ENCODE data around the gene DCLRE1C.

Gene DCLRE1C

GRCh38 chr10:14936584-14936983, 17.3 kb downstream of the DCLRE1C start:
- TF ChIP-seq, protein P1, sequence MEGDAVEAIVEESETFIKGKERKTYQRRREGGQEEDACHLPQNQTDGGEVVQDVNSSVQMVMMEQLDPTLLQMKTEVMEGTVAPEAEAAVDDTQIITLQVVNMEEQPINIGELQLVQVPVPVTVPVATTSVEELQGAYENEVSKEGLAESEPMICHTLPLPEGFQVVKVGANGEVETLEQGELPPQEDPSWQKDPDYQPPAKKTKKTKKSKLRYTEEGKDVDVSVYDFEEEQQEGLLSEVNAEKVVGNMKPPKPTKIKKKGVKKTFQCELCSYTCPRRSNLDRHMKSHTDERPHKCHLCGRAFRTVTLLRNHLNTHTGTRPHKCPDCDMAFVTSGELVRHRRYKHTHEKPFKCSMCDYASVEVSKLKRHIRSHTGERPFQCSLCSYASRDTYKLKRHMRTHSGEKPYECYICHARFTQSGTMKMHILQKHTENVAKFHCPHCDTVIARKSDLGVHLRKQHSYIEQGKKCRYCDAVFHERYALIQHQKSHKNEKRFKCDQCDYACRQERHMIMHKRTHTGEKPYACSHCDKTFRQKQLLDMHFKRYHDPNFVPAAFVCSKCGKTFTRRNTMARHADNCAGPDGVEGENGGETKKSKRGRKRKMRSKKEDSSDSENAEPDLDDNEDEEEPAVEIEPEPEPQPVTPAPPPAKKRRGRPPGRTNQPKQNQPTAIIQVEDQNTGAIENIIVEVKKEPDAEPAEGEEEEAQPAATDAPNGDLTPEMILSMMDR (IDR thresholded peaks at IDR 0.05; ENCODE audit: insufficient read depth, low read depth, low read length, missing control alignments): no peak
- no peak overlapping the region for H3K4me3 ChIP-seq (ENCODE audit: low read length)
- no peak for DNase-seq (ENCODE audit: low read depth)

- TF ChIP-seq, protein P1 (IDR thresholded peaks at IDR 0.05; ENCODE audit: insufficient read depth, low read depth, low read length, missing control alignments): no peak
- DNase-seq (ENCODE audit: low read depth): no peak
- H3K4me3 ChIP-seq (ENCODE audit: low read length): no peak overlapping the region
Observed at GRCh38 chr10:14930610-14931009, 23.3 kb downstream of the DCLRE1C start.

DNA sequence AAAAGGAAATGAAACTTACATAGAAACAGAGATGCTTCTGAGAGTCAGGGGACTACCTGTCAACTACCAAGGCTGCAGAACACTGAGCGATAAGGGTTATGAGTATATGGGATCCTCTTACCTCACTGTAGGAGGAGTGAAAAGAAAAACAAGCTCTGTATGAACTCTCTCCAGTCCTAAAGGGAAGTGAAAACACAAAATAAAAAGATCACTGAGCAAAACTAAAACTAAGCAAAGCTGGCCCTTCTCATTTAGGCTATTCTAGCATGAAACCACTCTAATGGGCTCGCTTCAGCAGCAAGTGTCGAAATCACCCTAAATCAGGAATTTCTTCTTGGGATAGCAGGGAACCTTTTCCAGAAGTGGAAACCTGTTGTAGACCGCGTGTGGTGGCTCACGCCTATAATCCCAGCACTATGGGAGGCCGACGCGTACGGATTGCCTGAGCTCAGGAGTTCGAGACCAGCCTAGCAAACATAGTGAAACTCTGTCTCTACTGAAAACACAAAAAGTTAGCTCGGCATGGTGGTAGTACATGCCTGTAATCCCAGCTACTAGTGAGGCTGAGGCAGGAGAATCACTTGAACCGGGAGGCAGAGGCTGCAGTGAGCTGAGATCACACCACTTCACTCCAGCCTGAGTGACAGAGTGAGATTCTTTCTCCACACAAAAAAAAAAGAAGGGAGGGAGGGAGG, 27.0 kb downstream of the DCLRE1C start:
- DNase-seq (ENCODE audit: low read depth): no peak
- no peak overlapping the region for H3K4me3 ChIP-seq (ENCODE audit: low read length)
- TF ChIP-seq, protein P1 (IDR thresholded peaks at IDR 0.05; ENCODE audit: insufficient read depth, low read depth, low read length, missing control alignments): no peak

GRCh38 chr10:14926061-14926470, 27.8 kb downstream of the DCLRE1C start:
- TF ChIP-seq, protein P1 (IDR thresholded peaks at IDR 0.05; ENCODE audit: insufficient read depth, low read depth, low read length, missing control alignments): no peak
- peak; percentile 64 for DNase-seq (ENCODE audit: low read depth)
- H3K4me3 ChIP-seq (ENCODE audit: low read length): no peak overlapping the region

- DNase-seq (ENCODE audit: low read depth): no peak
- TF ChIP-seq, protein P1 (IDR thresholded peaks at IDR 0.05; ENCODE audit: insufficient read depth, low read depth, low read length, missing control alignments): no peak
- no peak overlapping the region for H3K4me3 ChIP-seq (ENCODE audit: low read length)
Observed at GRCh38 chr10:14925268-14925667, 28.6 kb downstream of the DCLRE1C start.

DNA sequence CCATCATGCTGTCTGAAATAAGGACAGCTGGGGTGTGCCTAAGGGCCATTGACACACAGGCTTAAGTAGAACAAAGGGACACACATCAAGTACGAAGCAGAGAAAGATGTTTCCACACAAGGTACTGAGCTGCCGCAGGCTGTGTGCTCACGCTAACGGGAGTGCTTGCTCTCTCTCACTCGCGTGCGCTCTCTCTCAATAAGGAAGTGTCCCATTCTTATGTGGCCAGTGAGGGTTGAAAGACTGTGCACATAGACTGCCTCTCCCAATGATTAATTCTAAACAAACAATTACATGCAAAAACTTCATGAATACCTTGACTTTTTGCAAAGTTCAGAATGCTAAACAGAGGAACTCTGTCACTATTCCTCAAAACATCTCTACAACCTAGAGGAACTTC, 29.9 kb downstream of the DCLRE1C start:
- DNase-seq (ENCODE audit: low read depth): peak; percentile 25
- TF ChIP-seq, protein P1 (IDR thresholded peaks at IDR 0.05; ENCODE audit: insufficient read depth, low read depth, low read length, missing control alignments): no peak
- H3K4me3 ChIP-seq (ENCODE audit: low read length): no peak overlapping the region

DNA sequence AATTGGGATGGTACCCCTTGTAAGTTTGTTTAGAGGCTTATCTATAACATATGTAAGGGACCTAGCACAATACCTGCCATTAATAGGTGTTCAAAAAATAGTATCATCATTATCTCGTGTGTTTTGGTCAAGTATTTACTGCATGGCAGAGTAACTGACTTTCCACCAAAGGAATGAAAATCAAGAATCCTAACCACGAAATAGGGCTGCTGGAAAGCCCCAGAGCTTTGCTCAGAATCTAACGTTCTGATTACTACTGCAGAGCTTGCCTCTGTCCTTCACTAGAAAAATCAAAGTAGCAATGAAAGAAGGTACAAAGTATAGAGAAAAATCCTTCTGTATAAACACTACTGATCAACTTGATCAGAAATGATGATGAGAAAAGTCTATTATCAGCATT, 34.9 kb downstream of the DCLRE1C start:
- TF ChIP-seq, protein P1 (IDR thresholded peaks at IDR 0.05; ENCODE audit: insufficient read depth, low read depth, low read length, missing control alignments): no peak
- no peak for DNase-seq (ENCODE audit: low read depth)
- H3K4me3 ChIP-seq (ENCODE audit: low read length): no peak overlapping the region
